GM18526 (cell line): ENCODE results near the gene SRGAP3.

Experiments
- POLR2A ChIP-seq: IDR thresholded peaks from 3 replicates; pipeline ENCODE4 v1.6.1; 2011; ENCODE audit not compliant: insufficient read length; ENCODE audit errors: extremely low read depth

The SRGAP3 gene

DNA sequence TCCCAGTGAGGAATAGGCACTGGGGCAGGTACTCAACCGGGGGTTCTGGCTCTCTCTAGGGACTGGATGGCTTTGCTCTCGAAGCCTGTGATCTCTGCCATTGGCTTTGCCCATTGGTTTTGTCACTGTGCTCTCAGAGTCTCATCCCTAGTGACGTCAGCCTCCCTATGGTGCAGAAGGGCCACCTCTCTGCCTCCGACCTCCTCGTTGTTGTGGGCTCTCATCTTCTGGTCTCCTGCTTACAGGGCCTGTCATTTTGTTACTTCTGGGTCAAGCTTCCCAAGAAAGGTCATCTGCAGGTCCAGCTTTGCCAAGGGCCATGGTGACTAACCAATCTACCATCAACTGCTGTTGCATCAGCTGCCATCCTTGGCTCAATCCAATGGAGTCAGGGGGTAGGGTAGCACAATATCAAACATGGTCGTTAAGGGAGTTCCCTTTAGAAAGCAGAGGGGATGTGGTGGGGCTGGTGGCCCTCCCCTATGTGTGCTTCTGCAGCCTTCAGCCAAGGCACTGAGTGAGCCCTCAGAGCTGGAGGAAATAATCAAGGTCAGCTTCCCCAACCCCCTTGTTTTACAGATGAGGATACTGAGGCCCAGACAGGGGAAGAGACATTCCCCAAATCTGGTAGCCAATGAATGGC is 272.8 kb downstream of the SRGAP3 start:
- TF ChIP-seq POLR2A: no peak

DNA sequence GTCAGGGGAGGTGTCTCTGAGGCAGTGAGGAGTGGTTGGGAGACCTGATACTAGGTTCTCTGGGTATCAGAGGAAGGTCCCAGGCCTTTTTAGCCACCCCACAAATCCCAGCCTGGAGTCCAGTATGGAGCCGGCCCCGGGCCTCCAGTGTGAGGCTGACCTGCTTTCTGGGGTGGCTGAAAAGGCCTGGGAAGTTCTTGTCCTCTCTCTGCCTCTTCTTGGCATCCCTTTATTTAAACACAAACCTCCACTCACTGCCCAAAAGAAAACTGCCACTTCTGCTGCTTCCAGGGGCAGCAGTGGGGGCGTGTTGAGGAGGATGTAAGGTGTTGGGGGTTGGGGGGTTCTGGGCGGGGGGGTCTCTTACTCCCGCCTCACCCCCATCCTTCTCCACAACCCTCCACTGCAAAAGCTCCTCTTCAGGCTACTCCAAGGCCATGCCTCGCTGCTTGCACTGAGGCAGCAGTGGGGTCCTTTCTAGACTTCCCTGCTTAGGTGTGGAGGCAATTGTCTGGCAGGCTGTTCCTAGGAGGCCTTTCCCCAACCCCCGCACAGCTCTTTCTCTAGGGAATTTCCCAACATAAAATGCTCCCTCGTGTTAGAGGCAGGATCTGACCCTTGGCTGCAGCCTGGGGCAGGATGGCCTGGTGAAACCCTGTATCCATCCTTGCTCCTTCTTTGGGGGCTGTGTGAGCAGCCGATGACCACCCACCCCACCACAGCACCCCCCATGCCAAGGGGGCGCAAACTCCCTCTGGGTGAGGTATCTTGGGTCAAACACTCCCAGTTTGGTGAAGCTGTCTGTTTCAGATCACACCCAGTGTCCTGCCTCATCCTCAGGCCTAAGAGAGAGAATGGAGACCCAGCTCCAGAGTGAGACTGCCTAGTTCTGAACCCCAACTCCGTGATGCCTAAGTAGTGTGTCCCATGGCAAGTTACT is 274.1 kb downstream of the SRGAP3 start:
- TF ChIP-seq POLR2A: no peak

DNA sequence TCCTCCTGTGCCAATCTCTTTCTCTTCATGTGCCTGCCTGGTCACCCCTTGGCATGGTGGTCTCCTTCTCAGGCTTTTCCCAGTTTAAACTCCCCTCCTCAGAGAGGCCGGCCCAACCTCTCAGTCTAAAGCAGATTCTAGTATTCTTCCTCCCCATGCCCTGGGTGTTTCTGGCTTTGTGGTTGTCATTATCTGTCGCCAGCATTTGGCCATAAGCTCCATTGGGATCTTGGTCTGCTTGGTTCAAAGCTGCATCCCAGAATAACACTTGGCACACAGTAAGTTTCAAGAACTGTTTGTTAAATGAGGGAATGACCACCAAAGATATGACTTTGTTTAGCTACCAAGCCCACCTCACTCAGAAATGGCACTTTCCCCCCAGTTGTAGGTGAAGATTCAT is 275.0 kb downstream of the SRGAP3 start:
- TF ChIP-seq POLR2A: no peak

DNA sequence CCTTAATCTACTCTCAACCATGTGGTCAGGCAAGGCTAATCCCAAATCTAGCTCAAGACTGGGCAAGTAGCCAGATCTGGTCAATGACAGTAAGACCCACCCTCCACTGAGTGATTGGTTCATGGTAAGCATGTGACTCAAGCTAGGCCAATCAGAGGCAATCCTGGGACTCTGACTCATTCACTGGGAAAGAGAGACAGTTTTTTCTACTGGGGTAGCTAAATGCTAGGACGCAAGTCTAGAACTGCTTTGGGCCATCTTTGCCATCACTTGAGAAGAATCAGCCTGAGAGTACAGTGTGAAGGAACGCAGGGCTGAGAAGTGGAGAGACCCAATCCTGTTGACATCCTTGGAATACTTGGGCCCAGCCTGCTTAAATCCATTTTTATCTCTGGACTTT is 276.8 kb downstream of the SRGAP3 start:
- TF ChIP-seq POLR2A: no peak

DNA sequence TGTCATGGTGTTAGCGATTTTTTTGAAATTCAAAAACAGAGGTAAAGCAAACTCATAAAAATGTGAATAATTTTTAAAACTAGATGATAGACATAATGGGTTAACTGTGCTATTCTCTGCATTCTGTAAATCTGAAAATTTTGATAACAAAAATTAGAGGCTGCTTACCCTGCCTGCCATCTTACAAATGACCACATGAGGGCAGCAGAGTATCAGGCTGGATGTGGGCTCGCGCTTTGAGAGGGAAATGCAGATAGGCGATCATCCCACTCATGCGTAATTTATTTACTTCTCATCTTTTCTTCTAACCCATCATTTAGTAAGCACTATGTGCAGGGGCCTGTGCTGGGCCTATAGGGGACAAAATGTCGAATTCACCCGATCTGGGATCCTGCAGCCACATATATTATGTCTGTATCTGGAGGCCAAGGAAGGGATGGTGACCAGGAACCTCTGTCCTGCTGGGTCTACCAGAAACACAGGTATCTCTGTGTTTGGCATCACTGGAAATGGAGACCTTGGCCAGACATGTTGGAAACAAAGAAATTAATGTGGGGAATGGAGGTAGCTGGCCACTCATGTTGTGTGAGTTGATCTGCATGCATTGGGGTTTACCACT is 278.4 kb downstream of the SRGAP3 start:
- no peak for TF ChIP-seq POLR2A

DNA sequence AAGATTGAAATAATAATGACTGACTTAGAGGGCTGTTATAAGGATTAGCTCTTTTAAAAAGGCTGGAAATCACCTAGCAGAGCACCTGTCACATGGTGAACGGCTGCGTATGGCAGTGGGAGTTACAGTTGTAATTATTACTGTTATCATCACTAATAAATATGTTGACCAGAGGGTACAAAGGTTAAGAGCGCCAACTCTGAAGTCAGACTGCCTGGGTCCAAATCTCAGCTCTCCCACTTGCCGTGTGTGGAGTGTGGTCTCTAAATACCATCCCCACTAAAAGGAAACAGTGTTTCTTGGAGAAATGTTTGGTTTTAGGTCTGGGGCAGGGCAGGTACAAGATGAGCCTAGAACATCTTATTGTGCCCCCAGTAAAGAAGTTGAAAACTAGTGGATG is 280.2 kb downstream of the SRGAP3 start:
- no peak for TF ChIP-seq POLR2A

DNA sequence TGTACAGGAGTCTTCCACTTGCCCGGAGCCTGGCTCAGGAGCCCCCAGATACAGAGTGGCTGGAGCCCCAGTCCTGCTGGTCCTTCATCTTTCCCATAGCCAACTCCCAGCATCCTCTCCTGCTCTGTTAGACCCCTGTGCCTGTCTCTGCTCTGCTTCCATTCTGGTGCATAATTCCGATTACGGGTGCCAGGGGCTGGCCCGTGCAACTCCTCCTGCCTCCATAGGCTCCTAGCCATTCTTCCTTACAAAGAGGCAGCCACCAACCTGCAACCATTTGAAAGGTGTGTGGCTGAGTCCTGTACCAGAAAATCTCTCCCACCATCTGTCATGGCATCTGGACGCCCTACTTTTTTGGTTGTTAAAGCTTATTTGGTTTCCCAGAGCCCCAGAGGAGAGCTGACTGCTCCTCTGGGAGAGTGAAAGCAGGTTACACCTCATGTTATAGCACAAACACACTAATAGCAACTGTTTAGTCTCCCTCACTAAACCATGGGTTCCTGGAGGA is 281.0 kb downstream of the SRGAP3 start:
- no peak for TF ChIP-seq POLR2A

DNA sequence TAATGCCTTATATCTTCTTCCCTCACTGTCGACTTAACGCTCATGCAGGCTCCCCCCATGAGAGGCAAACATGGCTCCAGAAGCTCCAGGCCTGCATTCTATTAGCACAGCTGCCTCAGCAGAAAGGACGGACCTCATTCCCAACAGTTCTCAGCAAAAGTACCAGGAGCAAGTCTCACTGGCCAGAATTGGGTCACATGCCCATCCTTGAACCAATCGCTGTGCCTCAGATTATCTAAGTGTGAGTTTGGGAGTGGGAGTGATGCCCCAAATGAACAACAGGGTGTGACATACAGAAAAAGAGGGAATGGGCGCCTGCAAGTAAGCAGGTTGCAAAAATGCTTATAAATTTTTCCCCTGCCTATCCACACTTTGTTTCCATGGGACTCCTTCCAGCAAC is 281.9 kb downstream of the SRGAP3 start:
- TF ChIP-seq POLR2A: no peak

DNA sequence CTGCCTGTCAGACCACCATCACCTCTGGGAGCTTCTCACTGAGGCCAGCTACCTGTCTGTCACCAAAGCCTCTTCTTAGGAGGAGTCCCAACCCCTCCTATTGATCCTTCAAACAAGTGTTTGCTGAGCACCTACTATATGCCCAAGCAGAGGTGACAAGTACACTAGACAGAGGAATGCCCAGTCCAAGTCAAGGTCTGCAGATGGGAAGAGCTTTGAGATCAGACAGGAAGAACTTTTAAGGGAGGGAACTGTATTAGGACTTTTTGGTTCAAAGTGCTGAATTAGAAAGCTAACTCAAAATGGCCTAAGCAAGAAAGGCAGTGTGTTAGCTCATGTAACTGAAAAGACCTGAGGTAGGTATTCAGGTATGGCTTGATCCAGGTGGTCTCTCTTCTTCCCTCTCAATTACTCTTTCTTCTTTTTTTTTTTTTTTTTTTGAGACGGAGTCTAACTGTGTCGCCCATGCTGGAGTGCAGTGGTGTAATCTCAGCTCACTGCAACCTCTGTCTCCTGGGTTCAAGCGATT is 282.6 kb downstream of the SRGAP3 start:
- TF ChIP-seq POLR2A: no peak

DNA sequence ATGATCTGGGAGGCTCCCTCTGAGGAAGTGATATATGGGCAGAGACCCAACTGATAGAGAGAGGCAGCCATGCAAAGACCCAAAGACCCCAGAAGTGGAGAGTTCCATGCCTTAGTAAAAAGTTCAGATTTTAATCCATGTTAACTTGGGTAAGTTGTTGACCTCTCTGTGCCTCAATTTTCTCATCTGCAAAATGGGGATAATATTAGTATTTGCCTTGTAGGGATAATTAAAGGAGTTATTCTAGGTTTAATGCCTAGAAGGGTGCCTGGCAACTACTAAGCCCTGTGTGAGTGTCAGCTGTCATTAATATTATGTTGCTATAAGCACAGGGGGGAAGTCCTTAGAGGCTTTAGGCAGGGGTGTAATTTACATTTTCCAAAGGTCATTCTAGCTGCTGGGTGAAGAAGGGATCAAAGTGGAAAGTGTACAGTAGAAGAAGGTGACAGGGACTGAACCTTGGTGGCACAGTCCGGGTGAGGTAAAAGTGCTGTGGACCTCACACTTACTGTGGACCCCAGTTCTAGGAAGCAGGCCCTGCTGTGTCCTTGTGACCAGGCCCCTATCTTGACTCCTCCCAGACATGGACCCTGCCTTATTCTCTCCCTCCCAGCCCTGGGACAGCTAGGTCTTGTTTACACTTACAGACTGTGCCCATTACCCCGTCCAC is 283.2 kb downstream of the SRGAP3 start:
- TF ChIP-seq POLR2A: no peak

DNA sequence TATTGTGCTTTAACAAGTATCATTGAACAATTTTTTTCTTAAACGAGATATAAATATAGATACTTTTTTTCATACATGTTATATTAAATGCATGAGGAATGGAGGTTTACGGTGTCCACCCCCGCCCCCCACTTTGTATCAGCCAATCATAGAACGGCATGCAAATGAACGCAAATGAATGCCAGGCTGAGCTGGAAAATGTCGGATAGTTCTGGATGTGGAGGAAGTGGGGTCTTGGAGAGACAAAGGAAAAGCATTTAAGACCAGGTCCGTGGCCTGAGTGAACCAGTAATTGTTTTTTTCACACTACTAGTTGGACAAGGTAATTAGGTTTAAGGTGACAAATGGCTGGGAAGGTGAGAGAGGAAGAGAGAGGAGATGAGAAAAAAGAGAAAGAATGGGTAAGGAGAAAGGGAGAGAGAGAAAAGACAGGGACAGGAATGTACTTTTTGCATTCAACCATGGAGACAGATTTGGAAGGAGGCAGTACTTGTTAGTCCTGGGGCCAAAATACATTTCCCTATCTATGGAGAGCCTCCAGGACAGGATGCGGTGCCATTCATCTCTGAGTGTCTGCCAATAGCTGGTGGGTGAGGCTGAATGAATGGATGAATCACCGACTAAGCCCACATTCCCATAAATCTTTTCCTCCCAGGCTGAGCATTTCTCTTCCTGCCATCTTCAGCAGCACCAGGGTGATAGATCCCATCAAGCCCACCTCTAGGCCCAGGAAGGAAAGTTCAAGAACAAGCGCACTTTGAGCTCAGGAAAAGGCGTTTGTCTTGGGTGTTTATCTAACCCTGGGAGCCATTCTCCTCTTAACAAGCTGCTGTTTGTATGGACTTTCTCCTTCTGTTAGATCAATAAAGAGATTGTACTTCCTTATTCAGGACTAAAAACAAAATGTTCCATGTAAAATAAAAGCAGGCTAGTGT is 284.7 kb downstream of the SRGAP3 start:
- no peak for TF ChIP-seq POLR2A

DNA sequence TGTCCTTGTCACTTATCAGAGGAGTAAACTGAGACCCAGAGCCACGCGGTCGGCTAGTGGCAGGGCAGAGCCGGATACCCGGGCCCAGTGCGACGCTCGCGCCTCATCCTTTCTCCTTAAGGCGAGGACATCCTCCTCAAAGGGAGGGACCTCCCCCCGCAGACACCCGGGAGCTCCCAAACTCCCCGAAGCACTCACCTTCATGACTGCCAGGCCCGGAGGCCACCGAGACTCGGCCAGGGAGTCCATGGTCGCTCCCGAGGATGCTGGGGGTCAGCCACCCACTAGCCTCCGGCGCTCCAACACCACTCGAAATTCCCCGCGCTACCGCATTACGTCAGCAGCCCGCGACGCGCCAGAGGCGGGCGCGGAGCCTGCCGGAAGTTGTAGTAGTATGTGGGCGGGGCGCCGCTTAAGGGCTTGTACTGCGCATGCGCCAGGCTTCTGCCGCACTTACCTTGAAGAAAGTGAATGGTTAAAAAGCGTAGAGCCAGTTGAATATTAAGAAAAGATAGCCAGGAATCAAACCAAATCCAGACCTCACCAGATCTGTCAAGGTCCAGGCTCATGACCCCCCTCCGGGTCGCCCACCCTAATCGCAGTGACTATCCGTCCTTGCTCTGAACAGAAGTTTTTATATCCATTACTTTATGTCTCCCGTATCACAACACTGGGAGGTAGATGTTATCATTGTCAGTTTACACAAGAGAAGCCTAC is 286.2 kb downstream of the SRGAP3 start, which contains the start of gene RAD18:
TSS of gene RAD18 (minus strand) at position 336 of the 717 bp plus-strand sequence. CDS start at position 249, 87 bp downstream.
- peak; percentile 67 for TF ChIP-seq POLR2A

DNA sequence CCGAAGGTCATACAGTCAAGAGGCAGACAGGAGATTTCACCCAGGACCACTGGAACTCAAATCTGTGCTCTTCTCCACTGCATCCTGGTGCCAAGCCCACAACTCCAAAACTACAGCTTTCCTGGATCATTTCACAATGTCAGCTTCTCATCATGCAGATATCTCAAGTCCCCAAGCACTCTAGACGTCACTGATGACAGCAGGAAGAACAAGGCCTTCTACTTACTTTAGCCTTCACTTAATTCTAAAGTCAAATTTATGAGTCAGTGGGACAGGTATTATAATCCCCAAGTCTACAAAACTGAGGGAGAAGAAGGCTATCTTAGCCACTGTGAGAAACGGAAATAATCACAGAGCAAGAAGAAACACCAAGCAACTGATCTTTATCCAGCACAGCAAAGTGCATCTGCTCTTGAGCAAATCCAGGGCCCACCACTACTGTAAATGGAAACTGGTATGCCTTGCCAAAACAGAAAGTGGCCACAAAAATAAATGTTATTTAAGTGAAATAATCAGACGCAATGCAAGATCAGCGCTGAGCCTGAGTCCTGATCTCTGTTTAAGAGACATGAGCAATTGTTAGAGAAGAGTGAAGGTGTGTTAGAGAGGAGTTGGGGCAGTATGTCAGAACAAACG is 287.1 kb downstream of the SRGAP3 start:
- no peak for TF ChIP-seq POLR2A

DNA sequence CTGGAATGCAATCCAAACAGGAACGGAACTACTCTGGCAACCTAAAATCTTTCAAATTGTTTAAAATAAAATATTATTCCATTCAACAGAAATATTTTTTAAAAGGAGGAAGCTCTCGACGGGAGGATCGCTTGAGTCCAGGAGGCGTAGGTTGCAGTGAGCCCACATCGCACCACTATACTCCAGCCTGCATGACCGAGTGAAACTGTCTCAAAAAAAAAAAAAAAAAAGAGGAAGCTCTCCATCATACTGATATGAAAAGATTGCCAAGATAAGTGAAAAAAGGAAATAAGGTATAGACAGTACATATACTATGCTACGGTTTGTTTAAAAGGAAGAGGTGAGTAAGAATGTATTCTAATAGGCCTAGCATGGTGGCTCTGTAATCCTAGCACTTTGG is 289.8 kb downstream of the SRGAP3 start:
- TF ChIP-seq POLR2A: no peak
